Measurements from ENCODE around the gene OR4K13.

DNA sequence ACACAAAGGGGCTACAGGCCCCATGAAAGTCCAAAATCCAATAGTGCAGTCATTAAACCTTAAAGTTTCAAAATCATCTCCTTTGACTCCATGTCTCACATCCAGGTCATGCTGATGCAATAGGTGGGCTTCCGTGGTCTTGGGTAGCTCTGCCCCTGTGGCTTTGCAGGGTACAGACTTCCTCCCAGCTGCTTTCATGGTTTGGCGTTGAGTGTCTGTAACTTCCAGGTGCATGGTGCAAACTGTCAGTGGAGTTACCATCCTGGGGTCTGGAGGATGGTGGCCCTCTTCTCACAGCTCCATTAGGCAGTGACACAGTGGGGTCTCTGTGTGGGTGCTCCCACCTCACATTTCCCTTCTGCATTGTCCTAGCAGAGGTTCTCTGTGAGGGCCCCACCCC, 42.4 kb downstream of the OR4K13 start:
- TF ChIP-seq, protein P1, sequence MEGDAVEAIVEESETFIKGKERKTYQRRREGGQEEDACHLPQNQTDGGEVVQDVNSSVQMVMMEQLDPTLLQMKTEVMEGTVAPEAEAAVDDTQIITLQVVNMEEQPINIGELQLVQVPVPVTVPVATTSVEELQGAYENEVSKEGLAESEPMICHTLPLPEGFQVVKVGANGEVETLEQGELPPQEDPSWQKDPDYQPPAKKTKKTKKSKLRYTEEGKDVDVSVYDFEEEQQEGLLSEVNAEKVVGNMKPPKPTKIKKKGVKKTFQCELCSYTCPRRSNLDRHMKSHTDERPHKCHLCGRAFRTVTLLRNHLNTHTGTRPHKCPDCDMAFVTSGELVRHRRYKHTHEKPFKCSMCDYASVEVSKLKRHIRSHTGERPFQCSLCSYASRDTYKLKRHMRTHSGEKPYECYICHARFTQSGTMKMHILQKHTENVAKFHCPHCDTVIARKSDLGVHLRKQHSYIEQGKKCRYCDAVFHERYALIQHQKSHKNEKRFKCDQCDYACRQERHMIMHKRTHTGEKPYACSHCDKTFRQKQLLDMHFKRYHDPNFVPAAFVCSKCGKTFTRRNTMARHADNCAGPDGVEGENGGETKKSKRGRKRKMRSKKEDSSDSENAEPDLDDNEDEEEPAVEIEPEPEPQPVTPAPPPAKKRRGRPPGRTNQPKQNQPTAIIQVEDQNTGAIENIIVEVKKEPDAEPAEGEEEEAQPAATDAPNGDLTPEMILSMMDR (IDR thresholded peaks at IDR 0.05): no peak
- TF ChIP-seq POLR2A (IDR thresholded peaks at IDR 0.05): no peak

Measured in lower leg skin (tissue), 3 donors.